NCI-H510A treated with DMSO at 0.1 percent for 48 hours (cell line): ENCODE results near the gene F2R.
"Not testable (repeated sequence)": the region's sequence is repeated elsewhere in the genome, so short reads cannot be mapped to it uniquely, and the experiment has no call there.

ENCODE experiments used
- DNase-seq: peaks from one replicate; lab custom pipeline; 2025; lab: John Stamatoyannopoulos, UW

F2R gene

DNA sequence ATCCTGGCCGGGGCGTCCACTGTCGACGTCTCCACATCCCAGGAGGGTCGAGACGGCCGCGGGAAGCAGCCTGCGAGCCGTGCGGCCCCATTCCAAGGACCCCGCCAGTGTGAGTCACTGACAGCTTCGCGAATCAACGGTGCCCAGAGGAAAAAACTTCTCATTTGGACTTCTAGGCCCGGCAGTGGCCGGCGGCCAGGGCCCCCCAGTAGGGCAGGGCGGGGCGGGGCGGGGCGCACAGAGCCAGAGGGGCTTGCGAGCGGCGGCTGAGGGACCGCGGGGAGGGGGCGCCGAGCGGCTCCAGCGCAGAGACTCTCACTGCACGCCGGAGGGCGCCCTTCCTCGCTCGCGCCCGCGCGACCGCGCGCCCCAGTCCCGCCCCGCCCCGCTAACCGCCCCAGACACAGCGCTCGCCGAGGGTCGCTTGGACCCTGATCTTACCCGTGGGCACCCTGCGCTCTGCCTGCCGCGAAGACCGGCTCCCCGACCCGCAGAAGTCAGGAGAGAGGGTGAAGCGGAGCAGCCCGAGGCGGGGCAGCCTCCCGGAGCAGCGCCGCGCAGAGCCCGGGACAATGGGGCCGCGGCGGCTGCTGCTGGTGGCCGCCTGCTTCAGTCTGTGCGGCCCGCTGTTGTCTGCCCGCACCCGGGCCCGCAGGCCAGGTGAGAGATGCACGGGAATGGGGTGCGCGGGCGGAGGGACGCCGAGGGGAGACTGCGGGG is at the start of gene F2R:
Gene F2R (plus strand): TSS at position 391 of the 720 bp plus-strand sequence. CDS start 182 bp downstream, at position 573.
- peak; percentile 39 for DNase-seq

DNA sequence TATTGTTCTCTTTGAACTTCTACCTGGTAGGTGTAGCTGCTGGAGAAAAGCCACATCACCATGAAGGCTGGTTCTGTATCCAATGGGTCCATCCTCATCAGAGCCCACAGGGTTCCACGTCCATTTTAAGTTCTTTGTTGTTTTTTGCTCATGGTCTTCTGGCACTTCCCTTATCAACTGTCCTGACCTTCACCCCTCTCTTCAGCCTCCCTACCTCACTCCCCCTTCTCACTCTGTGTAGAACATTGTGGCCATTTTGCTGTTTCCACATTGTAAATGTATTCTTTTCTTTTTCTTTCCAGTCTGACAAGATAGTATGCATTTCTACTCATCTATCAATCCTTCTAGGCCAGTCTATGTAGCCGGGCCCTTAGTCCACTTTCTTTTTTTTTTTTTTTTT is 48.4 kb upstream of the F2R start:
- DNase-seq: no peak

DNA sequence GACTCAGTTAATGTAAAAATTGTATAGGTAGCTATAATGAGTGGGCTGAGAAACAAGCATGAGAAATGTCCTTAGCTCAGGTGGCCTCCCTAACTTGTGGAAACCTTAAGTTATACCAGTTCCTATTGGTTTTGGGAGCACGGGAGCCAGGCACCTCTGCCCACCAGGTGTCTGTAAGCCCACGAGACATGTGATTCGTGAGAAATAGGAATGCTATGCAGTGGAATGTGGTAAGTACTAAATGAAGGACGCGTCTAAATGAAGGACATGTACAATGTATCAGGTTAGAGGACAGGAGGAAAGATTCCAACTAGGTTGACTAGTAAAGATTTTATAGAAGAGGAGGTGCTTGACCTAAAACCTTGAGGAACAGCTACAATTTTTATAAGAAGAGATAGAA is 46.7 kb upstream of the F2R start:
- no peak for DNase-seq

DNA sequence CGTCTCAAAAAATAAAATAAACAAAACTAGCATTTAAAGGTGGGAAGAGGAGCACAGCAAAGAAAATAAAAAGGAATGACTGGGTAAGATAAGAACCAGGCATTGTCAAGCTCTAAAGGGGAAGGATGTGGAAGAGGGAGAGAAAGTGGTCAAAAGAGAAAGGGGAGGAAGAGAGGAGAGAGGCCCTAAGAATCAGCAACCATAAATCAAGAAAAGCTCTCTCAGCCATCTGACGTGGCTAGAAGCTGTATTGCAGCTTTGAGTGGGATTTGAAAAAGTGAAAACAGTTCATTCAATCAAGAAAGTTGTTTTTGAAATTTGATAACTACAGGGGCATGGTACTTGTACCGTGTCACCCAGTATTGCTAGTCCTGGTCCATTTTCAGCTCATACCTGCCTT is 45.4 kb upstream of the F2R start:
- no peak for DNase-seq

DNA sequence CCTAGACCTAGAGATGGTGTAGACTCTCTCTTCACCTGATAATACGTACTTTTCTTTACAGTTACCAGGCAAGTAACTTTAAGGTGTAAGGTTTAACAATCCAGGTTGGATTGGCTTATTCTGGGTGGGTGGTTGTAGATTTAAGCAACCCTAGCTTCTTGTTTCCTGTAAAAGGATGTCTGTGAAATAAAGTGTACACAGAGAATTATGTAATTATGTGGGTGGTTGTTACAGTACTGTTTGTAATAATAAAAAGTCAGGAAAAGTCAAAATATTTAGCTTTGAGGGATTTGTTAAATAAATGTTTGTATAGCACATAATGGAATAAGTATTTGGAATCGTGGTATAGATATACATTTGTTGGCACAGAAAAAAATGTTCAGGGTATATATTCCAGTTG is 43.7 kb upstream of the F2R start:
- DNase-seq: no peak

DNA sequence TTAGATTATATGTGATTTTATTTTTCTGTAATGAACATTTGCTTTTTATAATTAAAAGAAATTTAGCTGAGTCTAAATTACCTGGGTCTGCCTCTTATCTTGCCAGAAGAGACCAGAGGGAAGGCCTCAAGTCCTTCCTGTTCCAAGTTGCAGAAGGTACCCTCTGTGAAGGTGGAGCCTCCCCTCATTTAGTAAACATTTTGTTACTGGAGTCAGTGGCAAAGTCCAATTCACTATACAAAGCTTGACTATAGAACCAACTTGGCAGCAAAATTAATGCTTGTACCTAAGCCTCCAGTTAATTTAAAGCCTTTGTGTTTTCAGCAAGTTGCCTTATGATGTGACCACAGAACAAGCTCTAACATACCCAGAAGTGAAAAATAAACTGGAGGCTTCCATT is 42.8 kb upstream of the F2R start:
- DNase-seq: no peak

DNA sequence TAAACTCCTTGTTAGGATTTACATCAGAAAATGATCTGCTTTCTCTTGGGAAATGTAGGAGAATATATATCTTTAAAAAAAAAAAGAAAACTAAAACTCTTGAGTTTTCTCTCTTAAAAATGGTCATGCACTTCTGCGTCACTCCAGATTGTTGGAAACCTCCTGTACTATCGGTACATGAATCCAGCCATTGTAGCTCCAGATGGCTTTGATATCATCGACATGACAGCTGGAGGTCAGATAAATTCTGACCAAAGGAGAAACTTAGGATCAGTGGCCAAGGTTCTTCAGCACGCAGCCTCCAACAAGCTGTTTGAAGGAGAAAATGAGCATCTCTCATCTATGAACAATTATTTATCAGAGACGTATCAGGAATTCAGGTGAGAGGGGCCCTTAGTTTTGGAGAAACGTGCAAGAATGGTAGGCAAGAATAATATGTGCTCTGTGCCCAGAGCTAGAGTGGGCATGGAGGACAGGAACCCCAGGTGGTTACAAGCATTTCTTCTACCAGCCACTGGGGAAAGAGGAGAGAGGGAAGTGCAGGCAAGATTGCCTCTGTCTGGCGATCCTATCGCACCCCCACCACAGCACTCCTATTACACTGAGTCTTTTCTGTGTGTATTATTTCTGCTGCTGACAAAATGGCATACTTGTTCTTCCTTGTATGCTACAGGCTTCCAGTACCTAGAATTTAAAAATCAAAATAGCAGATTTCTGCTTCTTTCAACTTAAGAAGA is 41.4 kb upstream of the F2R start:
- DNase-seq: no peak

DNA sequence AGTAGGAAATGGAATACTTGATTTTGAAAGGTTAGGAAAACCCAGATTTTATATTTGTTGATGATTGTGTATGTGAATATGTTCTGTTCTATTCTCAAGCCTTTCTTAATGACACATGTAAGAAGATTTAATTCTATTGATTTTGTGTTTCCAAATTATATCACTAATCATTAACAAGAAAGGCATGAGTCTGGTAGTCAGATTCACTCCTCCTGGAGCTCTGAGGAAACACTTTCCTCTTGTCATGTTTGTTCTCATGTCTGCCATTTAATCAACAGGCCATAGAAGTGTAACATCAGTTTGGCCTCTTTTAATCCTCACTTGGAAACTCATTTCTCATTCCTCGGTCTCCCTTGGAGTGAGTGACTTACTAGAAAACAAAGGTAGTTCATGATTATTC is 40.6 kb upstream of the F2R start:
- no peak for DNase-seq

DNA sequence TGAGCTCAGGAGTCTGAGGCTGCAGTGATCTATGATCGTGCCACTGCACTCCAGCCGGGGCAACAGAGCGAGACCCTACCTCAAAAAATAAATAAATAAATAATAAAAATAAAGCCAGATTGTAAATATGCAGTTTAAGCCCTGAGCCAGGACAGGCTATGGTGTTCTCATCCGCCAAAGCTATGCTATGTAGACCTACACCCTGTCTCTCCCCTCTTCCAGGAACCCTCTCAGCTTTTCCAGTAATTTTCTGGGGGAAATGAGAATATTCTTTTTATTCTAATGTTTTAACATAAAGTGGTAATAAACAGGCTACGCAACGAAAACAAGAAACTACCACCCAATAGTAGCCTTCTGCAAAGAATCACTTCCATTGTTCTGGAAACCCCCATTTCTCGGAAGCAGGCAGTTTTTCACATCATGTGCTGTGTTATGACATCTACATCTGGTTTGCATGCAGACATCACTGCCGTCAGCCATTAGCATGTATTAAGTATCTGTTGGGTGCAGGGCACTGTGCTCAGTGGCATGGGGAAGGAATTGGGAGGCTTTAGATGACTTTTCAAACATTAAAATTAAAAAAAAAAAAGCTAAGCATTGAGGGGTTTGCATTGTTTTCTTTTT is 38.0 kb upstream of the F2R start:
- DNase-seq: no peak

DNA sequence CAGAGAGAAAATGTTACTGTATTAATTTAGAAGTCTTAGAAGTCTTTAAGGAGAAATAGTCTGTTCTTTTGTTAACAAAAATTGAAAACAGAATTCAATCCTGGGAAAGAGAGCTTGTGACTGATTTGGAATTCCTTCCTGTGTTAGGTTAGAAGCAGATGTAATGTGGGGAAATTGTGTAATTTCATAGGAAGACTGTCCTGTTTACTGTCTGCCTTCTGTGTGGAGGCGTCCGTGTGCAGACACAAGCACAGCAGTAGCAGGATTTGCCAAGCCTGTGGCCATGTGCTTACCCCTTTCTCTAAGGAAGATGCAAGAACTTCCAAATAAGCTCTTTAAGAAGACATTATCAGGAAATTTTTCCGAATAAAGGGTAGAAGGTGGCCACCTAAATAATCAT is 36.7 kb upstream of the F2R start:
- DNase-seq: no peak

DNA sequence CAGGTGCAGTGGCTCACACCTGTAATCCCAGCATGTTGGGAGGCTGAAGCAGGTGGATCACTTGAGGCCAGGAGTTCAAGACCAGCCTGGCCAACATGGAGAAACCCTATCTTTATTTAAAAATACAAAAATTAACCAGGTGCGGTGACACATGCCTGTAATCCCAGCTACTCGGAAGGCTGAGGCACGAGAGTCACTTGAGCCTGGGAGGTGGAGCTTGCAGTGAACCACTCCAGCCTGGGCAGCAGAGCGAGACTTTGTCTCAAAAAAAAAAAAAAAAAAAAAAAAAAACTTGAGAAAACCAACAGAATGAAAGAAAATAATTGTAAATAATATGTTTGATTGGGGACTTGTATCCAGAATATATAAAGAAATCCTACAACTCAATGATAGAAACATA is 35.1 kb upstream of the F2R start:
- DNase-seq: not testable (repeated sequence)

DNA sequence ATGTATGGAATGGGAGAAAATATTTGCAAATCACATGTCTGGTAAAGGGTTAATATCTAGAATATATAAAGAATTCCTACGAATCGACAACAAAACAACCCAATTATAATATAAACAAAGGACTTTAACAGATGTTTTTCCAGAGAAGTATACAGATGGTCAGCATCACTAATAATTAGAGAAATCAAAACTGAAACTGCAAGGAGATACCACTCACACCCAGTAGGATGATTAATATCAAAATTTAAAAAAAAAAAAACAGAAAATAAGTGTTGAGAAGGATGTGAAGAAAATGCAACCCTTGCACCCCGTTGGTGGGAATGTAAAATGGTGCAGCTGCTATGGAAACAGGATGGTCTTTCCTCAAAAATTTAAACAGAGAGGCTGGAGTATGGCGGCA is 34.6 kb upstream of the F2R start:
- DNase-seq: no peak

DNA sequence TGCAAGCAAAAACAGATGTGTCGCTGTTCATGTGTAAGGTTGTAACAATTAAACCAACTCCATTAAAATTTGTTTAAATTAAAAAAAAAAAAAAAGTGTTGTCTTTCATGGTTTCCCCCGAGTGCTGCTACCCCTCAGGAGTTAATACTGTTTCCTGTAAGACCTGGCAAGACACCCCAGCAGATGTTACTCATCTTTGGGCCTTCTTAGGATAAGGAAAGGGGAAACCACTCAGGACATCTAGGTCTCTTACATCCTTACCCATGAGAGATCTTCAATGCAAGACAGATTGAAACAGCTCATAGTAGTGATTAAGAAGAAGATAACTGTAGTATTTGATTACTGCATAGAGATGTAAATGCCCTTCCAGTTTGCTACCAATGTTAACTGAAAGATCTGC is 33.5 kb upstream of the F2R start:
- DNase-seq: no peak

DNA sequence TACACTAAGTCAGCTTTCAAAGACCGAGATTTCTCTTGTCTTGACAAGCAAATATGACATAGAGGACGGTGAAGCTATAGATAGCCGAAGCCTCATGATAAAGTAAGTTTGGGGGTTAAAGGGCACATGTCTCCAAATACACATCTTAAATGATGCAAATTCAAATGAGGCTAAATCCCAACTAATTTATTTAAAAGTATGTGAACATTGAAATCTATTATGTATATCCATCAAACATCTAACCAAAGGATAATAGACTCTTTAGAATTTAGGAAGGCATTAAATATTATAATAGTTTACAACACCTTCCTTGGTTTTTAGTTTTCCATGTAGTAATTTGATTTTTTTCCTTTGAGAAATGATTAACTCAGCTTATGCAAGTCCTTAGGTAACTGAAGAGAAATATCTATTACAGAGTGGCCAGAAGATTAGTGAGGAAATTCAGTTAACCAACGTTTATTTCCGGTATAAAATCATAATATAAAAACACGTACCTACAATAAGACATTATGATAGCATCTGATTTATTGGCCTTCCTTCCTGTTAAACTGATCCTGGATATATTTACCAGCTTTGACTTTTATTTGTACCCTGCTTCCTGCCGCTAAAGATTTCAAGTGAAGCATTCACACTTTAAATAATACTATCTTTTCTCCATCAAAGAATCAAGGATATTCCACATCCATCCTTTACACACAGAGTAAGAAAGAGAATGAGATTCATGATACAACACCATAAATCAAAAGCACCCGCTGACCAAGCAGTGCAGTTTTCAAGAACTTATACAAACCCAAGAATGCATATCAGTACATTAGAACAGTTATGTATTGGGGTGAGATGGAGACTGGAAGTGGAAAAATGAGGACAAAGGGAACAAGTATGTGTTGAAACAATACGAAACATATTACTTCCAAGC is 31.9 kb upstream of the F2R start:
- DNase-seq: no peak

DNA sequence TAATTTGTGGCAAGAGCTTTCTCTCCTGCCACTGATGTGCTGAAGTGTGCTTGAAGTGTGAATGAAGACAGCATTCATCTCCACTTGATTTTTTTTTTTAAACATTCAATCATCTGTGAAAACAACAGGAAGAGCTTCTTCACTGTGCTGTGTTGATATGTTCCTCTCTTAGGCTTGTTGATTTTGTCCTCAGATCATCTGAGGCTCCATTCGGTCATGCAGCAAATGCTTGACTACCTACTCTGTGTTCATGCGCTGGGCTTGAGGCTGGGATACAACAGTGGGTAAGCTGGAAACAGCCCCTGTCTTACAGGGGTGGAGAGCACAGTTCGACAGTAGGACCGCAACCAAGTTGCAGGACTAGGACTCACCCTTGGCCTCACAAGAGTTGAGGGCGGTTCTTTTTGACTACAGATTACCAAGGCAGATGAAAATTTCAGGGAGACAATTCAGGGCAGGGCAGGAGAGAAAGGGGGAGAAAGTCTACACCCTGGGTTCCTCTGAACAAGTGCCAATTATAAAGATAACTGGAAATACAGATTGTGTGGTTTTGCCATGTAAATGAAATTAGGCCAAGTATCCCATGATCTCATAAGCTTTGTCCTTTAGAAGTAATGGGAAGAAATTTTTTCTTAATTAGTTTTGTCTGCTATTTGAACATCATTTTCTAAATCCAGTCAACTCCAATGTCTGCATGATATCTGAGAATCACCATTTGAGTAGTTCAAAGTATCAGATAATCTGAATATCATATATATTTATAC is 31.0 kb upstream of the F2R start:
- DNase-seq: peak; percentile 28

DNA sequence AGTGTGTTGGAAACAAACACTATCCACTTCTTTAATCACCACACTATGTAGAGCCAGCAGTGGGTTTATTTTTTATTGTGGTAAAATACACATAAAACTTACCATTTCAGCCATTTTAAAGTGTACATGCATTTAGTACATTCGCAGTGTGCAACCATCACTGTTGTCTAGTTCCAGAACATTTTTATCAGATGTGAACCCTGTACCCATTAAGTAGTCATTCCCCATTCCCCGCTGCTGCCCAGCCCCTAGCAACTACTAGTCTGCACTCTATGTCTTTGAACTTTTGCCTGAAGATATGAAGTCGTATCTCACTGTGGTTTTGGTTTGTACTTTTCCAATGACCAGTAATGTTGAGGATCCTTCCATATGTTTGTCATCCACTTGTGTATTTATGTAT is 30.2 kb upstream of the F2R start:
- no peak for DNase-seq

DNA sequence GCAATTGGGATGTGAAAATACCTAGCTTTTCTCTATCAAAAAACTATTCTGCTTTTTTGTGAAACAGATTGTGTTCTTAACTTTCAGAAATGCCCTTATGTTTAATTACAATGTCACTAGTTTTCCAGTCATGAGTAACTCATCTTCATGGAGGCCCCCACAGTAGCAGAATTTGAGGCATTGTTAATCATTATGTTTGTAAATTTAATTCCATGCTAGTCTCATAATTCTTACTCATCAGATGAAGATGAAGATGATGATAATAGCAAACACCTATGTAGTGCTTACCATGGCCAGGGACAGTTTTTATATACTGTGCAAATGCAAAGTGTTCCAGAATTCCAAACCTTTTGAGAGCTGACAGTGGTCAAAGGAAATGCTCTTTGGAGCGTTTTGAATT is 27.7 kb upstream of the F2R start:
- DNase-seq: no peak

DNA sequence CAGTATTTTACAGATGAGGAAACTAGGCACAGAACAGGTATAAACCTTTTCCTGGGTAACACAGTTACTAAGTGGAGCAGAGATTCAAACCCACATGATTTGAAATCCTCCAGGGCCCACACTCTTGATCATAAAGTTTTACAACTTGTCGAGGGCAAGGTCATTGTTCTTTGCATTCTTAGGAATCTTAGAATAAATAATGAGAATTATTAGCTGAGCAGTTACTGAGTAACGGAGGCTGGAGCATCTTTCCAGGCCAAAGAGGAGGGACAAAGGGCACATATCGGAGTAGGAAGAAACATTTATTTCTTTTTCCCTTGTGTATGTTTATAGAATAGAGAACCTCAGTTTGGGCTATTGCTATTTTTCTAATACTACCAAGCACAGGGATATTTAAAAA is 27.1 kb upstream of the F2R start:
- DNase-seq: no peak

DNA sequence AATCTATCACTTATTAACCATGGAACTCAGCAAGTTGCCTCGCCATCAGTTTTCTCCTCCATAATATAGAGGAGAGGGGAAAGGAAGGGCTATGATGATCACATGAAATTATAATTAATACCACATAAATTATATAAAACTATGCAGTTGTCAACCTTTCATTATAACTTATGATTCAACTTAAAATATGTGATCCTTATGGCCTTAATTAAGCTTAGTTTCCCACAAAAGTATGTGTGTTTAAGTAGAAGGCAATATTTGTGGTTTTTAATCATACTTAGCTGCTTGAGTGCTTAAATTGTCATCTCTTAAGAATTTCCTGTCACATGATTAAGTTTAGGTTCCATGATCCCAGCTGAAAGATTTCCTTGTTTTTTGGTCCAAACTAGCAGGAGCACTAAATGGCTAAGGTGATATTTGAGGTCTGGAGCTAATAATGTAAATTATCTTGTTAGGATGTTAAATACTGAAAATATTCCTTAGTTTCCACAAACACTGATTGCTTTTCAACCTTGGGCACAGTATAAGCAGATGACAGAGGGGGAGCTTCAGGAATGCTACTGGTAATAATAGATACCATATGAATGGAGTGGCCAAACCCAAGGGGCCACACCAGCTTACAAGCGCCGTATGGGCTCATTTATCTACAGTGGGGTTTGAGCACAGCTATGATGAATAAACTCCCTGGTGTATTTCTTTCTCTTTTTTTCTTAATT is 26.4 kb upstream of the F2R start:
- DNase-seq: no peak

DNA sequence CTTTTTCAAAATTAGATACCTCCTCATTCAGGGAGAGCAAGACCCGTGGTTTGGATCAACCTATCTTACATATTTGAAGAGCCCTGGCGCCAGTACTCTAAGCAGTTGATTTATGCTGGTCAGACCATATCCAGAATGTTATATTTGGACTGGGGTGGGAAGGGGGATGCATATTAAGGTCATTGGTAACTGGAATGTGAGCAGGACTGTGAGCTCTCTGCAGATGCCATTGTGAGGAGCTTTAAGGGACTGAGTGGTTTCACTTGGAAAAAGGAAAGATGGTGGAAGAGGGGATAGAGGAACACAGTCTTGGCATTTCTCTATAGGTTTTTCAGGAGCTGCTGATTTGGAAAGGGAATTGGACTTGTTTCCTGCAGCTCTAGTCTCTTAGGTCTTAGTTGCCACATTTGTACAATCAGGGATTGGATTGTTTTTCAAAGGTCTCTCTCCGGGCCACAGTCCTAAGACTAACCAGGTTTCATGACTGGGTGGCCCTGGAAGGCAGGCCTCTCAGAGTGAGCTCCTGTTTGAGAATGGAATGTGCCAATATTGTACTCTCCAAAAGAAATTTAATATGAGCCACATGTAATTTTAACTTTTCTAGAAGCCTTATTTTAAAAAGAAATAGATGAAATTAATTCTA is 25.8 kb upstream of the F2R start:
- no peak for DNase-seq
